GM12891 (cell line): Measurements from ENCODE around the gene HCFC1.
A peak's percentile ranks its signal among the peaks of the same experiment; 100 is the strongest.

Experiments used
- DNase-seq: peaks from one replicate; pipeline ENCODE4 v3.0.0; 2011; ENCODE audit warnings: low spot score; ENCODE audit not compliant: insufficient read length
- FAIRE-seq: peaks from 2 replicates; lab custom pipeline; 2011; peaks lifted over from hg19 to GRCh38; lab: Jason Lieb, UNC
- PAX5 ChIP-seq: IDR thresholded peaks from 2 replicates; pipeline ENCODE4 v1.6.1; 2011; ENCODE audit warnings: low read length, moderate library complexity, mild to moderate bottlenecking; ENCODE audit not compliant: insufficient read depth, severe bottlenecking
- POLR2A ChIP-seq: IDR thresholded peaks from 2 replicates; pipeline ENCODE4 v1.6.1; 2011; ENCODE audit warnings: low read depth, low read length, control low read depth
- POLR2AphosphoS5 ChIP-seq: IDR thresholded peaks from 2 replicates; pipeline ENCODE4 v1.6.1; 2011; ENCODE audit warnings: low read depth, low read length, control low read depth
- POU2F2 ChIP-seq: IDR thresholded peaks from 2 replicates; pipeline ENCODE4 v1.6.1; 2011; ENCODE audit warnings: low read depth, mild to moderate bottlenecking, control low read depth, low read length, moderate library complexity
- SPI1 ChIP-seq: IDR thresholded peaks from 2 replicates; pipeline ENCODE4 v1.6.1; 2011; ENCODE audit warnings: low read depth, low read length, control low read depth
- TAF1 ChIP-seq: IDR thresholded peaks from 2 replicates; pipeline ENCODE4 v1.6.1; 2011; ENCODE audit warnings: low read depth, low read length, control low read depth

HCFC1 gene

GRCh38 chrX:153952373-153953026 lies 19.1 kb downstream of the HCFC1 start:
- FAIRE-seq (no peak), DNase-seq (no peak)
- no peak for TF ChIP-seq POLR2A
- no peak for TF ChIP-seq SPI1
- no peak for TF ChIP-seq POU2F2
- no peak for TF ChIP-seq PAX5
- TF ChIP-seq TAF1: no peak
- TF ChIP-seq POLR2AphosphoS5: no peak

GRCh38 chrX:153951683-153952372 lies 19.8 kb downstream of the HCFC1 start:
- no peak for FAIRE-seq
- TF ChIP-seq PAX5 (no peak), TAF1 (no peak), POLR2A (no peak), POLR2AphosphoS5 (no peak), POU2F2 (no peak), SPI1 (no peak)
- no peak for DNase-seq

- no peak for TF ChIP-seq POLR2A
- TF ChIP-seq SPI1: no peak
- TF ChIP-seq POU2F2: no peak
- no peak for TF ChIP-seq TAF1
- TF ChIP-seq POLR2AphosphoS5: no peak
- no peak for TF ChIP-seq PAX5
- no peak for DNase-seq
- FAIRE-seq: peak; percentile 72
Observed at GRCh38 chrX:153950127-153950526, 21.5 kb downstream of the HCFC1 start.

- no peak for DNase-seq
- FAIRE-seq: no peak
- TF ChIP-seq SPI1 (no peak), POLR2A (no peak)
Observed at GRCh38 chrX:153948847-153949805, 22.5 kb downstream of the HCFC1 start.

GRCh38 chrX:153948002-153948466 lies 23.6 kb downstream of the HCFC1 start:
- FAIRE-seq: no peak
- DNase-seq: no peak
- no peak for TF ChIP-seq POLR2A
- no peak for TF ChIP-seq POU2F2
- TF ChIP-seq TAF1: no peak
- no peak for TF ChIP-seq POLR2AphosphoS5

- FAIRE-seq (peak; percentile 91), DNase-seq (no peak)
- TF ChIP-seq PAX5: no peak
- no peak for TF ChIP-seq POU2F2
- TF ChIP-seq SPI1: no peak
- TF ChIP-seq POLR2A: peak; percentile 54
- 0 out of 2 replicates have a peak, but pooled peaks have one; percentile 32 for TF ChIP-seq POLR2AphosphoS5
- TF ChIP-seq TAF1: no peak
Observed at GRCh38 chrX:153947009-153947769, 24.4 kb downstream of the HCFC1 start.

GRCh38 chrX:153945956-153946943 lies 25.4 kb downstream of the HCFC1 start:
- DNase-seq (no peak), FAIRE-seq (peak; percentile 84)
- TF ChIP-seq POLR2A: no peak
- TF ChIP-seq POLR2AphosphoS5: no peak; the same call in none of the 2 replicates
- TF ChIP-seq SPI1: no peak
- no peak for TF ChIP-seq POU2F2
- no peak for TF ChIP-seq PAX5
- TF ChIP-seq TAF1: no peak

GRCh38 chrX:153944800-153945150 lies 26.8 kb downstream of the HCFC1 start:
- no peak for DNase-seq
- peak; percentile 50 for FAIRE-seq
- TF ChIP-seq POLR2AphosphoS5 (no peak), TAF1 (no peak)
